Measurements from ENCODE around the gene ESPL1. TPM values are rescaled to one million over a fixed set of nuclear protein-coding genes. Genes with fewer than 3 reads are reported as not detected.

The ESPL1 gene
- polyA plus RNA-seq, 1 donor: 31.2 TPM

- Histone ChIP-seq H3K27me3 (ENCODE audit: control insufficient read depth, insufficient read depth, low read length) (no peaks in the 10 kb centered on the region), H3K4me1 (ENCODE audit: control insufficient read depth, insufficient read depth, low read length) (peaks cover 38% of the 10 kb centered on the region), H3K9me3 (ENCODE audit: control insufficient read depth, low read depth, low read length) (peaks cover 2% of the 10 kb centered on the region), H3K4me3 (ENCODE audit: low read length) (no peak overlapping the region), H3K27ac (ENCODE audit: low read length) (peak overlapping the region; percentile 97), H3K36me3 (ENCODE audit: control insufficient read depth, insufficient read depth, low read length) (no peaks in the 10 kb centered on the region)
- no CpG with 5 or more reads among the region's 16 CpGs for WGBS (ENCODE audit: insufficient coverage, low lambda C conversion rate)
- DNase-seq: no peak
These were observed 44.6 kb upstream of the ESPL1 start for GRCh38 chr12:53223389-53224060.

GRCh38 chr12:53224061-53224896 lies 43.8 kb upstream of the ESPL1 start:
- H3K27me3 ChIP-seq (ENCODE audit: control insufficient read depth, insufficient read depth, low read length): peaks cover 3% of the 10 kb centered on the region
- H3K4me3 ChIP-seq (ENCODE audit: low read length): no peak overlapping the region
- peaks cover 2% of the 10 kb centered on the region for H3K9me3 ChIP-seq (ENCODE audit: control insufficient read depth, low read depth, low read length)
- H3K27ac ChIP-seq (ENCODE audit: low read length): peak overlapping the region; percentile 43
- peaks cover 35% of the 10 kb centered on the region for H3K4me1 ChIP-seq (ENCODE audit: control insufficient read depth, insufficient read depth, low read length)
- no peak for DNase-seq
- no CpG with 5 or more reads among the region's 11 CpGs for WGBS (ENCODE audit: insufficient coverage, low lambda C conversion rate)
- H3K36me3 ChIP-seq (ENCODE audit: control insufficient read depth, insufficient read depth, low read length): no peaks in the 10 kb centered on the region

- no peaks in the 10 kb centered on the region for H3K36me3 ChIP-seq (ENCODE audit: control insufficient read depth, insufficient read depth, low read length)
- peaks cover 30% of the 10 kb centered on the region for H3K4me1 ChIP-seq (ENCODE audit: control insufficient read depth, insufficient read depth, low read length)
- H3K9me3 ChIP-seq (ENCODE audit: control insufficient read depth, low read depth, low read length): peaks cover 2% of the 10 kb centered on the region
- no peak overlapping the region for H3K4me3 ChIP-seq (ENCODE audit: low read length)
- no peak overlapping the region for H3K27ac ChIP-seq (ENCODE audit: low read length)
- WGBS (ENCODE audit: insufficient coverage, low lambda C conversion rate): 62% methylated on average over 5 of the region's 10 CpGs
- peaks cover 3% of the 10 kb centered on the region for H3K27me3 ChIP-seq (ENCODE audit: control insufficient read depth, insufficient read depth, low read length)
- DNase-seq: no peak
These were observed 43.0 kb upstream of the ESPL1 start for GRCh38 chr12:53224897-53225634.

- no peak overlapping the region for H3K4me3 ChIP-seq (ENCODE audit: low read length)
- 100% methylated on average over 1 of the region's 10 CpGs for WGBS (ENCODE audit: insufficient coverage, low lambda C conversion rate)
- no peak overlapping the region for H3K27ac ChIP-seq (ENCODE audit: low read length)
- no peak for DNase-seq
- no peaks in the 10 kb centered on the region for H3K9me3 ChIP-seq (ENCODE audit: control insufficient read depth, low read depth, low read length)
- H3K36me3 ChIP-seq (ENCODE audit: control insufficient read depth, insufficient read depth, low read length): no peaks in the 10 kb centered on the region
- H3K4me1 ChIP-seq (ENCODE audit: control insufficient read depth, insufficient read depth, low read length): peaks cover 30% of the 10 kb centered on the region
- peaks cover 10% of the 10 kb centered on the region for H3K27me3 ChIP-seq (ENCODE audit: control insufficient read depth, insufficient read depth, low read length)
These were observed 42.3 kb upstream of the ESPL1 start for GRCh38 chr12:53225635-53226424.

- H3K36me3 ChIP-seq (ENCODE audit: control insufficient read depth, insufficient read depth, low read length): no peaks in the 10 kb centered on the region
- no CpG with 5 or more reads among the region's 4 CpGs for WGBS (ENCODE audit: insufficient coverage, low lambda C conversion rate)
These were observed 41.3 kb upstream of the ESPL1 start for GRCh38 chr12:53226815-53227214.

GRCh38 chr12:53227341-53227740 lies 40.8 kb upstream of the ESPL1 start:
- Histone ChIP-seq H3K4me1 (ENCODE audit: control insufficient read depth, insufficient read depth, low read length) (peaks cover 25% of the 10 kb centered on the region), H3K27ac (ENCODE audit: low read length) (no peak overlapping the region), H3K9me3 (ENCODE audit: control insufficient read depth, low read depth, low read length) (no peaks in the 10 kb centered on the region), H3K4me3 (ENCODE audit: low read length) (no peak overlapping the region), H3K27me3 (ENCODE audit: control insufficient read depth, insufficient read depth, low read length) (peaks cover 22% of the 10 kb centered on the region), H3K36me3 (ENCODE audit: control insufficient read depth, insufficient read depth, low read length) (no peaks in the 10 kb centered on the region)
- no CpG with 5 or more reads among the region's 11 CpGs for WGBS (ENCODE audit: insufficient coverage, low lambda C conversion rate)
- no peak for DNase-seq

More at GRCh38 chr12:53226815-53227214, 41.3 kb upstream of the ESPL1 start:
- H3K4me1 ChIP-seq (ENCODE audit: control insufficient read depth, insufficient read depth, low read length): peaks cover 30% of the 10 kb centered on the region
- H3K4me3 ChIP-seq (ENCODE audit: low read length): no peak overlapping the region
- H3K27ac ChIP-seq (ENCODE audit: low read length): no peak overlapping the region
- H3K27me3 ChIP-seq (ENCODE audit: control insufficient read depth, insufficient read depth, low read length): peaks cover 20% of the 10 kb centered on the region
- no peak for DNase-seq
- H3K9me3 ChIP-seq (ENCODE audit: control insufficient read depth, low read depth, low read length): no peaks in the 10 kb centered on the region

GRCh38 chr12:53227836-53228235 lies 40.3 kb upstream of the ESPL1 start:
- H3K36me3 ChIP-seq (ENCODE audit: control insufficient read depth, insufficient read depth, low read length): no peaks in the 10 kb centered on the region
- no peaks in the 10 kb centered on the region for H3K9me3 ChIP-seq (ENCODE audit: control insufficient read depth, low read depth, low read length)
- peaks cover 25% of the 10 kb centered on the region for H3K4me1 ChIP-seq (ENCODE audit: control insufficient read depth, insufficient read depth, low read length)
- H3K4me3 ChIP-seq (ENCODE audit: low read length): no peak overlapping the region
- no peak overlapping the region for H3K27ac ChIP-seq (ENCODE audit: low read length)
- H3K27me3 ChIP-seq (ENCODE audit: control insufficient read depth, insufficient read depth, low read length): peaks cover 27% of the 10 kb centered on the region
- DNase-seq: no peak
- WGBS (ENCODE audit: insufficient coverage, low lambda C conversion rate): no CpG with 5 or more reads among the region's 1 CpG

- no peak overlapping the region for H3K27ac ChIP-seq (ENCODE audit: low read length)
- H3K36me3 ChIP-seq (ENCODE audit: control insufficient read depth, insufficient read depth, low read length): no peaks in the 10 kb centered on the region
- H3K9me3 ChIP-seq (ENCODE audit: control insufficient read depth, low read depth, low read length): no peaks in the 10 kb centered on the region
- peaks cover 25% of the 10 kb centered on the region for H3K4me1 ChIP-seq (ENCODE audit: control insufficient read depth, insufficient read depth, low read length)
- H3K4me3 ChIP-seq (ENCODE audit: low read length): no peak overlapping the region
- DNase-seq: no peak
- no CpG with 5 or more reads among the region's 2 CpGs for WGBS (ENCODE audit: insufficient coverage, low lambda C conversion rate)
- peaks cover 42% of the 10 kb centered on the region for H3K27me3 ChIP-seq (ENCODE audit: control insufficient read depth, insufficient read depth, low read length)
These were observed 38.6 kb upstream of the ESPL1 start for GRCh38 chr12:53229454-53229853.

GRCh38 chr12:53230108-53230845 lies 37.8 kb upstream of the ESPL1 start:
- WGBS (ENCODE audit: insufficient coverage, low lambda C conversion rate): 80% methylated on average over 2 of the region's 10 CpGs
- no peak overlapping the region for H3K4me3 ChIP-seq (ENCODE audit: low read length)
- peaks cover 46% of the 10 kb centered on the region for H3K27me3 ChIP-seq (ENCODE audit: control insufficient read depth, insufficient read depth, low read length)
- no peak for DNase-seq
- no peak overlapping the region for H3K27ac ChIP-seq (ENCODE audit: low read length)
- peaks cover 24% of the 10 kb centered on the region for H3K4me1 ChIP-seq (ENCODE audit: control insufficient read depth, insufficient read depth, low read length)
- no peaks in the 10 kb centered on the region for H3K9me3 ChIP-seq (ENCODE audit: control insufficient read depth, low read depth, low read length)
- H3K36me3 ChIP-seq (ENCODE audit: control insufficient read depth, insufficient read depth, low read length): no peaks in the 10 kb centered on the region
